ENCODE data around the gene ZC3H15.

Gene ZC3H15

DNA sequence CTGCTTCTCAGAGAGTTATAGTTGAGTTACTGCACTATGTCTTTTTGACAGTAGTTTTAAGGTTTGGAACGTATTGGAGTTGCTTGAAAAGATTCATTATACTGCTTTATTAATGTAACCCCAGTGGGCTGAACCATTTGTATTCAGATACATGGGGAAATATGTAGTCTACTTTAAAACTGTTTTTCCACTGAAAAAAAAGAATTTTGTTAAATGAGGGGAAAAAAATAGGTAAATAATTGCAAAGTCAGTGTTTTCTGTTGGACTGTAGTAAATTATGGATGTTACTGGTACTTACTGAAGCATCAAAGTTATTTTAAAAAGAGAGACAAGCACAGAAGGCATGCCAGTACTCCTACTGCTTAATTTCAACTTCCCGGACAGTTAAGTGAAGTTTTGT is 36.4 kb downstream of the ZC3H15 start:
- TF ChIP-seq SIN3A (IDR thresholded peaks at IDR 0.05; ENCODE audit: borderline replicate concordance, insufficient read depth, low read length): no peak
- no peak for TF ChIP-seq POLR2AphosphoS5 (IDR thresholded peaks at IDR 0.05; ENCODE audit: low read depth, low read length)
- TF ChIP-seq TAF1 (IDR thresholded peaks at IDR 0.05; ENCODE audit: borderline replicate concordance, insufficient read depth, low read length): no peak
- no peak for TF ChIP-seq FOXP2 (optimal IDR thresholded peaks at IDR 0.05; ENCODE audit: borderline replicate concordance, extremely low read depth, extremely low read length, insufficient read depth)

- TF ChIP-seq, protein P1, sequence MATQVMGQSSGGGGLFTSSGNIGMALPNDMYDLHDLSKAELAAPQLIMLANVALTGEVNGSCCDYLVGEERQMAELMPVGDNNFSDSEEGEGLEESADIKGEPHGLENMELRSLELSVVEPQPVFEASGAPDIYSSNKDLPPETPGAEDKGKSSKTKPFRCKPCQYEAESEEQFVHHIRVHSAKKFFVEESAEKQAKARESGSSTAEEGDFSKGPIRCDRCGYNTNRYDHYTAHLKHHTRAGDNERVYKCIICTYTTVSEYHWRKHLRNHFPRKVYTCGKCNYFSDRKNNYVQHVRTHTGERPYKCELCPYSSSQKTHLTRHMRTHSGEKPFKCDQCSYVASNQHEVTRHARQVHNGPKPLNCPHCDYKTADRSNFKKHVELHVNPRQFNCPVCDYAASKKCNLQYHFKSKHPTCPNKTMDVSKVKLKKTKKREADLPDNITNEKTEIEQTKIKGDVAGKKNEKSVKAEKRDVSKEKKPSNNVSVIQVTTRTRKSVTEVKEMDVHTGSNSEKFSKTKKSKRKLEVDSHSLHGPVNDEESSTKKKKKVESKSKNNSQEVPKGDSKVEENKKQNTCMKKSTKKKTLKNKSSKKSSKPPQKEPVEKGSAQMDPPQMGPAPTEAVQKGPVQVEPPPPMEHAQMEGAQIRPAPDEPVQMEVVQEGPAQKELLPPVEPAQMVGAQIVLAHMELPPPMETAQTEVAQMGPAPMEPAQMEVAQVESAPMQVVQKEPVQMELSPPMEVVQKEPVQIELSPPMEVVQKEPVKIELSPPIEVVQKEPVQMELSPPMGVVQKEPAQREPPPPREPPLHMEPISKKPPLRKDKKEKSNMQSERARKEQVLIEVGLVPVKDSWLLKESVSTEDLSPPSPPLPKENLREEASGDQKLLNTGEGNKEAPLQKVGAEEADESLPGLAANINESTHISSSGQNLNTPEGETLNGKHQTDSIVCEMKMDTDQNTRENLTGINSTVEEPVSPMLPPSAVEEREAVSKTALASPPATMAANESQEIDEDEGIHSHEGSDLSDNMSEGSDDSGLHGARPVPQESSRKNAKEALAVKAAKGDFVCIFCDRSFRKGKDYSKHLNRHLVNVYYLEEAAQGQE (IDR thresholded peaks at IDR 0.05; ENCODE audit: insufficient read depth in 1 of 2, low read depth in 2 of 2, low read length in 2 of 2): no peak
- TF ChIP-seq SIN3A (IDR thresholded peaks at IDR 0.05; ENCODE audit: borderline replicate concordance, insufficient read depth, low read length) (no peak), TAF1 (IDR thresholded peaks at IDR 0.05; ENCODE audit: borderline replicate concordance, insufficient read depth, low read length) (no peak), FOXP2 (optimal IDR thresholded peaks at IDR 0.05; ENCODE audit: borderline replicate concordance, extremely low read depth, extremely low read length, insufficient read depth) (no peak), POLR2AphosphoS5 (IDR thresholded peaks at IDR 0.05; ENCODE audit: low read depth, low read length) (peak; percentile 41; the same call in 1 of the 2 replicates)
These were observed 37.7 kb downstream of the ZC3H15 start for GRCh38 chr2:186523791-186524190.

DNA sequence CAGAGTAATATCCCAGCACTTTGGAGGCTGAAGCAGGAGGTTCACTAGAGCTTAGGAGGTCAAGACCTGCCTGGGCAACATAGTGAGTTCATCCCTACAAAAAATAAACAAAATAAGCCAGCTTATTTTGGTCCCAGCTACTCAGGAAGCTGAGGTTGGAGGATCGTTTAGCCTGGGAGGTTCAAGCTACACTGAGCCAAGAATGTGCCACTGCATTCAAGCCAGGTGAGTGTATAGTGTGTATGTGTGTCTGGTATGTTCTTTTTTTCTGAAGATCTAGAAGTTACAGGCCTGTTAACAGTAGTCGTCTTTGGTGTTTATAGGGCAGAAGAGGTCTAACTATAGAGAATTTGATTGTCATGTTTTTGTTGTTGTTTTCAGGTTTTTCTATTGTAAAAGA is 40.2 kb downstream of the ZC3H15 start:
- TF ChIP-seq, protein P1 (IDR thresholded peaks at IDR 0.05; ENCODE audit: insufficient read depth in 1 of 2, low read depth in 2 of 2, low read length in 2 of 2): no peak
- TF ChIP-seq SIN3A (IDR thresholded peaks at IDR 0.05; ENCODE audit: borderline replicate concordance, insufficient read depth, low read length) (no peak), FOXP2 (optimal IDR thresholded peaks at IDR 0.05; ENCODE audit: borderline replicate concordance, extremely low read depth, extremely low read length, insufficient read depth) (no peak), TAF1 (IDR thresholded peaks at IDR 0.05; ENCODE audit: borderline replicate concordance, insufficient read depth, low read length) (no peak), POLR2AphosphoS5 (IDR thresholded peaks at IDR 0.05; ENCODE audit: low read depth, low read length) (no peak)

DNA sequence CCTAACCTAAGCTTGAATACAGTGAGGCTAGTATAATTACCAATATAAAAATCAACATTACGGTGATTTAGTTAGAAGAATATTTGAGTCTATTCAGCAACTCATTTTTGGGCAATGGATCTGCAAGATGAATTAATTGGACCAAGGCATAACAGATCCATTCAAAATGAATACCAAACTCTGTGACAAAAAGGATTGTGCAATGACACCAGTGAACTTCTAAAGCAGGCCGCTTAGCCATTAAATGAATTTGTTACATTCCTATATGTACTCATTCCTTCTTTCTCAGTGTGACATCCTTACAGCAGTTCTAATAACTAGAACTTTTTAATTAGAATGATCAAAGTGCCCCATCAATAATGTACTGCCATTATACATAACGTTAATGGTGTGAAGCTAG is 44.3 kb downstream of the ZC3H15 start:
- TF ChIP-seq FOXP2 (optimal IDR thresholded peaks at IDR 0.05; ENCODE audit: borderline replicate concordance, extremely low read depth, extremely low read length, insufficient read depth) (no peak), TAF1 (IDR thresholded peaks at IDR 0.05; ENCODE audit: borderline replicate concordance, insufficient read depth, low read length) (no peak), SIN3A (IDR thresholded peaks at IDR 0.05; ENCODE audit: borderline replicate concordance, insufficient read depth, low read length) (no peak), POLR2AphosphoS5 (IDR thresholded peaks at IDR 0.05; ENCODE audit: low read depth, low read length) (no peak)
- TF ChIP-seq, protein P1 (IDR thresholded peaks at IDR 0.05; ENCODE audit: insufficient read depth in 1 of 2, low read depth in 2 of 2, low read length in 2 of 2): no peak

DNA sequence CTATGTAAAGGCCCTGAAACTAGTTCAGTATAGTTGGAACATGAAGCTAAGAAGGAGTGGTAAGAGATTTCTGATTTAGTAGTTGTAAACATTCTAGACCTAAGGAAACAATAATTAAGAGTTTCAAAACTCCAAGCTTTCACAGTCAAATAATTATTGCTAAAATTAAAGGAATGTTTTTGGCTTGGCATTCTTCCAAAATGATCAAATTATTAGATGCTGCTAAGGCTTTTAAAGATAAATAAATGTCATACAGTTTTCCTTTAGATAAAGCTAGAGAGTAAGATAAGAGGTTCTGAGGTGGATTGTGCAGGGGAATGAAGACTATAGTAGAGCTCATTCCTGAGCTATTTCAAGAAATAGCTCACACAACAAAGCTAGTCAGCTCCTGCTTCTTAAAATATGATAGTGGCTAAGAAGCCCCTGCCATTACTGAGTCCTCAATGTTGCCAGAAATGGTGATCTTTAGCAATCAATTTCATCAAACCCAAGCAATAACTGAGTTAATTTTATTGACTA is 45.3 kb downstream of the ZC3H15 start:
- TF ChIP-seq SIN3A (IDR thresholded peaks at IDR 0.05; ENCODE audit: borderline replicate concordance, insufficient read depth, low read length) (no peak), TAF1 (IDR thresholded peaks at IDR 0.05; ENCODE audit: borderline replicate concordance, insufficient read depth, low read length) (no peak), POLR2AphosphoS5 (IDR thresholded peaks at IDR 0.05; ENCODE audit: low read depth, low read length) (no peak), FOXP2 (optimal IDR thresholded peaks at IDR 0.05; ENCODE audit: borderline replicate concordance, extremely low read depth, extremely low read length, insufficient read depth) (no peak)
- TF ChIP-seq, protein P1 (IDR thresholded peaks at IDR 0.05; ENCODE audit: insufficient read depth in 1 of 2, low read depth in 2 of 2, low read length in 2 of 2): no peak

Measured in PFSK-1 (cell line).